HepG2 (cell line): Measurements from ENCODE around the gene PPOX. TPM values are rescaled to one million over a fixed set of nuclear protein-coding genes. Genes with fewer than 3 reads are reported as not detected.

Source experiments
- ATAC-seq: fragments of 200-7000 bp; cut with Tn5 transposase; 3 replicates; pipeline ENCODE4 v1.9.1; 2020; ENCODE audit warnings: mild to moderate bottlenecking, moderate library complexity
- BruUV-seq: library from RNA; stranded (reverse); fragments of 400-500 nt; replicated peaks from 2 replicates; lab custom pipeline; 2021; lab: Mats Ljungman, UMichigan
- CTCF ChIA-PET: fragments of 300-600 bp; formaldehyde crosslinking; extraction: SDS; loops from one replicate; lab custom pipeline; 2021; ENCODE audit warnings: low total read pairs, inconsistent platforms, low intra/inter-chr PET ratio; lab: Yijun Ruan, JAX
- POLR2A ChIA-PET: fragments of 350-600 bp; sonication (Branson Sonifier 250); formaldehyde crosslinking; loops from one replicate; lab custom pipeline; 2020; ENCODE audit warnings: antibody characterized with exemption, inconsistent platforms; lab: Yijun Ruan, JAX
- DNase-seq: peaks from one replicate; pipeline ENCODE4 v3.0.0-alpha.2; 2015; ENCODE audit warnings: low spot score
- FAIRE-seq: peaks from 3 replicates; lab custom pipeline; 2011; peaks lifted over from hg19 to GRCh38; lab: Jason Lieb, UNC
- H2AFZ ChIP-seq: one replicate; pipeline ENCODE4 v1.6.1; 2011; ENCODE audit warnings: low read length, inconsistent platforms
- H3K27ac ChIP-seq: fragments of 300-600 bp; 3 replicates; pipeline ENCODE4 v1.8.0; 2011; ENCODE audit warnings: mixed run types, mild to moderate bottlenecking, mixed read lengths, low read length, inconsistent platforms; ENCODE audit not compliant: insufficient read depth; ENCODE audit errors: extremely low read length
- H3K27me3 ChIP-seq, 2 experiments: fragments of 200-600 bp in 1 of 2; 2 replicates in 1 of 2; 3 replicates in 1 of 2; pipeline versions ENCODE4 v1.6.0 to v1.8.0; 2011; ENCODE audit warnings: low read length in 2 of 2, mild to moderate bottlenecking in 2 of 2, moderate library complexity in 2 of 2, inconsistent platforms in 1 of 2; ENCODE audit not compliant: insufficient read depth in 2 of 2, control insufficient read depth in 1 of 2
- H3K36me3 ChIP-seq, 2 experiments: fragments of 200-600 bp in 1 of 2; replicated peaks in 1 of 2; 2 replicates in 1 of 2; 3 replicates in 1 of 2; pipeline versions ENCODE4 v1.5.1 to v1.8.0; 2011; ENCODE audit warnings: low read length in 2 of 2, inconsistent platforms in 1 of 2; ENCODE audit not compliant: insufficient read depth in 2 of 2, control insufficient read depth in 1 of 2
- H3K4me1 ChIP-seq: 2 replicates; pipeline ENCODE4 v1.5.1; 2012; ENCODE audit warnings: low read length, inconsistent platforms; ENCODE audit not compliant: insufficient read depth
- H3K4me2 ChIP-seq: 2 replicates; pipeline ENCODE4 v1.6.0; 2011; ENCODE audit warnings: low read depth, low read length, inconsistent platforms
- H3K4me3 ChIP-seq, 3 experiments: fragments of 200-600 bp in 1 of 3; sonication (generic), shearing (Covaris generic) in 1 of 3; replicated peaks in 1 of 3; 2 replicates each; pipeline ENCODE4 v1.5.1; 2011 to 2016; ENCODE audit warnings: low read length in 3 of 3, inconsistent platforms in 2 of 3, low read depth in 2 of 3, mild to moderate bottlenecking in 2 of 3, control low read depth in 1 of 3, mixed read lengths in 1 of 3; ENCODE audit not compliant: insufficient read depth in 1 of 3
- H3K79me2 ChIP-seq: one replicate; pipeline ENCODE4 v1.6.1; 2011; ENCODE audit warnings: low read length, inconsistent platforms; ENCODE audit not compliant: insufficient read depth
- H3K9ac ChIP-seq: 2 replicates; pipeline ENCODE4 v1.6.0; 2011; ENCODE audit warnings: mild to moderate bottlenecking, low read depth, low read length, inconsistent platforms; ENCODE audit not compliant: insufficient read depth
- H3K9me3 ChIP-seq: 2 replicates; pipeline ENCODE4 v1.5.1; 2012; ENCODE audit warnings: mild to moderate bottlenecking, low read length
- H4K20me1 ChIP-seq: 2 replicates; pipeline ENCODE4 v1.6.0; 2011; ENCODE audit warnings: inconsistent platforms, mild to moderate bottlenecking, low read length, moderate library complexity; ENCODE audit not compliant: insufficient read depth
- ARNT2 ChIP-seq: sonication (generic); formaldehyde crosslinking; IDR thresholded peaks from 2 replicates; pipeline ENCODE4 v1.8.0; 2022; ENCODE audit warnings: mild to moderate bottlenecking, low read depth, missing genetic modification reagents, moderate library complexity
- CHD2 ChIP-seq: IDR thresholded peaks from 2 replicates; pipeline ENCODE4 v1.6.1; 2011; ENCODE audit warnings: low read depth, low read length, improper control_type of control experiment
- IRX3 ChIP-seq: sonication (generic); formaldehyde crosslinking; IDR thresholded peaks from 2 replicates; pipeline ENCODE4 v1.8.1; 2023; ENCODE audit warnings: mild to moderate bottlenecking, low read depth, missing genetic modification reagents, borderline replicate concordance
- SRY ChIP-seq: sonication (generic); formaldehyde crosslinking; IDR thresholded peaks from 2 replicates; pipeline ENCODE4 v1.8.0; 2022; ENCODE audit warnings: mild to moderate bottlenecking, missing genetic modification reagents
- ZNF207 ChIP-seq: fragments of 450-650 bp; IDR thresholded peaks from 2 replicates; pipeline ENCODE4 v1.6.1; 2016; ENCODE audit warnings: antibody characterized with exemption, borderline replicate concordance
- ZNF564 ChIP-seq: sonication (generic); formaldehyde crosslinking; IDR thresholded peaks from 2 replicates; pipeline ENCODE4 v1.8.1; 2023; ENCODE audit warnings: mild to moderate bottlenecking, missing genetic modification reagents
- ZNF672 ChIP-seq: sonication (generic); formaldehyde crosslinking; IDR thresholded peaks from 2 replicates; pipeline ENCODE4 v1.8.1; 2022; ENCODE audit warnings: missing genetic modification reagents
- ZNF768 ChIP-seq: sonication (generic); formaldehyde crosslinking; IDR thresholded peaks from 2 replicates; pipeline ENCODE4 v1.4.0; 2020; ENCODE audit warnings: missing genetic modification reagents
- ZNF777 ChIP-seq: sonication (generic); formaldehyde crosslinking; IDR thresholded peaks from 2 replicates; pipeline ENCODE4 v1.4.0; 2020; ENCODE audit warnings: missing genetic modification reagents
- ZNF841 ChIP-seq: sonication (generic); formaldehyde crosslinking; IDR thresholded peaks from 2 replicates; pipeline ENCODE4 v1.8.1; 2023; ENCODE audit warnings: missing genetic modification reagents, borderline replicate concordance
- WGBS: methylation state at CpG from one replicate; pipeline ENCODE4 v1.1.6; 2017; ENCODE audit warnings: low lambda C conversion rate; 5-methylcytosine and 5-hydroxymethylcytosine counted together
- in situ Hi-C: cut with HindIII; loops from 2 replicates; pipeline ENCODE4 v1.10.0; 2017; ENCODE audit warnings: low pct_unique_long_range_greater_than_20kb; ENCODE audit not compliant: extremely low pct_ligation_motif_present
- intact Hi-C: fragments of 100-400 bp; cut with micrococcal nuclease; formaldehyde crosslinking; loops from one replicate; pipeline ENCODE4 v1.10.0; 2022; ENCODE audit not compliant: unreplicated experiment
- polyA plus RNA-seq, 8 experiments: library from polyadenylated mRNA; depleted of rRNA in 3 of 8; stranded (reverse) in 7 of 8; unstranded in 1 of 8; fragments of >200 nt; fragmentation: Illumina TruSeq in 4 of 8; extraction: Trizol in 4 of 8; gene quantifications; 2 replicates each; pipeline versions ENCODE4 v1.2.1 to v1.2.3, GENCODE V29; 2011 to 2016; ENCODE audit warnings: low read depth in 4 of 8, missing spikeins in 1 of 8, mixed read lengths in 1 of 8; ENCODE audit not compliant: insufficient read depth in 1 of 8
- total RNA-seq, 5 experiments: library from RNA; depleted of rRNA; stranded (reverse); fragments of >200 nt; fragmentation: Illumina TruSeq; extraction: Trizol; gene quantifications; 2 replicates each; pipeline ENCODE4 v1.2.3, GENCODE V29; 2016; ENCODE audit warnings: low read depth in 1 of 5
- TF ChIP-seq, protein P1 (sequence below): sonication (generic); formaldehyde crosslinking; IDR thresholded peaks from 2 replicates; pipeline ENCODE4 v1.5.1; 2020; ENCODE audit warnings: mild to moderate bottlenecking, missing genetic modification reagents, moderate library complexity
- TF ChIP-seq, protein P2 (sequence below): sonication (generic); formaldehyde crosslinking; IDR thresholded peaks from 2 replicates; pipeline ENCODE4 v1.4.0; 2020; ENCODE audit warnings: mild to moderate bottlenecking, missing genetic modification reagents

Gene PPOX
- total and polyA plus RNA-seq, 2 of the 13 experiments (the other 11 are each of a cell fraction or from before 2014, with no cell fraction given) = 15.5 to 27.7 TPM

DNA sequence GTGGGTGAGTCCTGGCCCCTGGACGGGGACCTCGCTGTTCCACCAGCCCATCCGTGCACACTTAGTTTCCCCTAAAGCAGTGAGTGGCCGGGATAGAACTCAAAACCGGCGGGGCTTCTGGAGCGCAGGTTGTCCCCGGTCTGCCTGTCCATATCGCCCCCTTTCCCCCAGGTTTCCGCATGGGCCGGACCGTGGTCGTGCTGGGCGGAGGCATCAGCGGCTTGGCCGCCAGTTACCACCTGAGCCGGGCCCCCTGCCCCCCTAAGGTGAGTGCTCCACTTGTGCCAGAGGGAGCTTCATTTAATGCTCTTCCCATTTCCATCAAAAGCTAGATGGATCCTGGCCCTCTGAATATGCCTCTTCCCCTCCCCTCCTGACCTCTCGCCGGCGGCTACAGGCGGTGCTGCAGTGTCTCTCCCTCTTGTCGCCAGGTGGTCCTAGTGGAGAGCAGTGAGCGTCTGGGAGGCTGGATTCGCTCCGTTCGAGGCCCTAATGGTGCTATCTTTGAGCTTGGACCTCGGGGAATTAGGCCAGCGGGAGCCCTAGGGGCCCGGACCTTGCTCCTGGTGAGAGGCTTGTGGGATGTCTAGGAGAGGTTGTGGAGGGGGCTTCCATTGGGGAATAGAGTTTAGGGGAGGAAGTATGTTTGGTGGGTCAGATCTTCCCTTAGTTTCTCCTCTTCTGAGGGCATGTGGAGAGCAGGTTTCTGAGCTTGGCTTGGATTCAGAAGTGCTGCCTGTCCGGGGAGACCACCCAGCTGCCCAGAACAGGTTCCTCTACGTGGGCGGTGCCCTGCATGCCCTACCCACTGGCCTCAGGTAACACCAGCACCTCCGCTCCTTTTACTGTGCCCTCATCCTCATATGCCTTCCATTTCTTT lies 683 bp downstream of the PPOX start (continued):
- TF ChIP-seq ZNF768 (0 out of 2 replicates have a peak, but pooled peaks have one; percentile 0), ARNT2 (CRISPR knock-in tag) (0 out of 2 replicates have a peak, but pooled peaks have one; percentile 29), ZNF207 (no peak), ZNF564 (CRISPR knock-in tag) (no peak), CHD2 (no peak)
- TF ChIP-seq, protein P1, sequence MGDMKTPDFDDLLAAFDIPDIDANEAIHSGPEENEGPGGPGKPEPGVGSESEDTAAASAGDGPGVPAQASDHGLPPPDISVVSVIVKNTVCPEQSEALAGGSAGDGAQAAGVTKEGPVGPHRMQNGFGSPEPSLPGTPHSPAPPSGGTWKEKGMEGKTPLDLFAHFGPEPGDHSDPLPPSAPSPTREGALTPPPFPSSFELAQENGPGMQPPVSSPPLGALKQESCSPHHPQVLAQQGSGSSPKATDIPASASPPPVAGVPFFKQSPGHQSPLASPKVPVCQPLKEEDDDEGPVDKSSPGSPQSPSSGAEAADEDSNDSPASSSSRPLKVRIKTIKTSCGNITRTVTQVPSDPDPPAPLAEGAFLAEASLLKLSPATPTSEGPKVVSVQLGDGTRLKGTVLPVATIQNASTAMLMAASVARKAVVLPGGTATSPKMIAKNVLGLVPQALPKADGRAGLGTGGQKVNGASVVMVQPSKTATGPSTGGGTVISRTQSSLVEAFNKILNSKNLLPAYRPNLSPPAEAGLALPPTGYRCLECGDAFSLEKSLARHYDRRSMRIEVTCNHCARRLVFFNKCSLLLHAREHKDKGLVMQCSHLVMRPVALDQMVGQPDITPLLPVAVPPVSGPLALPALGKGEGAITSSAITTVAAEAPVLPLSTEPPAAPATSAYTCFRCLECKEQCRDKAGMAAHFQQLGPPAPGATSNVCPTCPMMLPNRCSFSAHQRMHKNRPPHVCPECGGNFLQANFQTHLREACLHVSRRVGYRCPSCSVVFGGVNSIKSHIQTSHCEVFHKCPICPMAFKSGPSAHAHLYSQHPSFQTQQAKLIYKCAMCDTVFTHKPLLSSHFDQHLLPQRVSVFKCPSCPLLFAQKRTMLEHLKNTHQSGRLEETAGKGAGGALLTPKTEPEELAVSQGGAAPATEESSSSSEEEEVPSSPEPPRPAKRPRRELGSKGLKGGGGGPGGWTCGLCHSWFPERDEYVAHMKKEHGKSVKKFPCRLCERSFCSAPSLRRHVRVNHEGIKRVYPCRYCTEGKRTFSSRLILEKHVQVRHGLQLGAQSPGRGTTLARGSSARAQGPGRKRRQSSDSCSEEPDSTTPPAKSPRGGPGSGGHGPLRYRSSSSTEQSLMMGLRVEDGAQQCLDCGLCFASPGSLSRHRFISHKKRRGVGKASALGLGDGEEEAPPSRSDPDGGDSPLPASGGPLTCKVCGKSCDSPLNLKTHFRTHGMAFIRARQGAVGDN (CRISPR knock-in tag) = peak; percentile 50

DNA sequence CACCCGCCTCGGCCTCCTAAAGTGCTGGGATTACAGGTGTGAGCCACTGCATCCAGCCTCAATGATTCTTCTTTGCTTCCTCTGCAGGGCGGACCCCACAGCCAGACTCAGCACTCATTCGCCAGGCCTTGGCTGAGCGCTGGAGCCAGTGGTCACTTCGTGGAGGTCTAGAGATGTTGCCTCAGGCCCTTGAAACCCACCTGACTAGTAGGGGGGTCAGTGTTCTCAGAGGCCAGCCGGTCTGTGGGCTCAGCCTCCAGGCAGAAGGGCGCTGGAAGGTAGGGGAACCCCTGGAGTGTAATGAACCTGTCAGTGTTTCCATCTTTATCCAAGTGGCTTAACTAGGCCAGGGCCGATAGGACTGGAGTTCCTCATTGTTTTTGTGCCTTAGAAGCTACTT lies 2.7 kb downstream of the PPOX start:
- FAIRE-seq = no peak
- H4K20me1 ChIP-seq = no peaks in the 10 kb centered on the region
- no peaks in the 10 kb centered on the region for H3K9me3 ChIP-seq
- peaks cover 15% of the 10 kb centered on the region for H3K4me1 ChIP-seq
- H3K9ac ChIP-seq = no peak overlapping the region
- POLR2A ChIA-PET = no interaction called here
- intact Hi-C loops = no loop called here
- no peak overlapping the region for H2AFZ ChIP-seq
- 94% methylated on average over 6 of the region's 9 CpGs for WGBS
- in situ Hi-C loops = no loop called here
- peaks cover 2% of the 10 kb centered on the region for H3K79me2 ChIP-seq
- CTCF ChIA-PET = no interaction called here
- no peak for ATAC-seq
- H3K36me3 ChIP-seq = peaks cover 9 to 41% of the 10 kb centered on the region in 2 experiments
- no peak overlapping the region for H3K27ac ChIP-seq
- H3K27me3 ChIP-seq = no peaks in the 10 kb centered on the region
- BruUV-seq = no TSS peak
- DNase-seq = no peak
- no peak overlapping the region for H3K4me3 ChIP-seq
- H3K4me2 ChIP-seq = no peak overlapping the region
- TF ChIP-seq ZNF672 (CRISPR knock-in tag) (no peak), ZNF777 (CRISPR knock-in tag) (no peak), IRX3 (CRISPR knock-in tag) (no peak), SRY (CRISPR knock-in tag) (no peak), ZNF841 (no peak)
- TF ChIP-seq, protein P2, sequence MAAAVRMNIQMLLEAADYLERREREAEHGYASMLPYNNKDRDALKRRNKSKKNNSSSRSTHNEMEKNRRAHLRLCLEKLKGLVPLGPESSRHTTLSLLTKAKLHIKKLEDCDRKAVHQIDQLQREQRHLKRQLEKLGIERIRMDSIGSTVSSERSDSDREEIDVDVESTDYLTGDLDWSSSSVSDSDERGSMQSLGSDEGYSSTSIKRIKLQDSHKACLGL (CRISPR knock-in tag) = no peak
- TF ChIP-seq, all 625 proteins: peak for 0
